CD4-positive, CD25-positive, alpha-beta regulatory T cell (primary cell): Measurements from ENCODE around the gene CHTF18. TPM values are rescaled to one million over a fixed set of nuclear protein-coding genes. Genes with fewer than 3 reads are reported as not detected.

Source experiments
- ATAC-seq, 2 donors: fragments of 150-1000 bp; cut with Tn5 transposase; one replicate each; pipeline ENCODE4 v1.10.0; 2021; ENCODE audit warnings: low read depth in 2 of 2, moderate number of reproducible peaks in 2 of 2, moderate library complexity in 1 of 2
- DNase-seq, 3 donors: peaks; one replicate each; pipeline versions ENCODE4 v3.0.0 to v3.0.0-alpha.2; 2012 to 2022; ENCODE audit warnings: mixed read lengths in 1 of 3
- H3K27ac ChIP-seq: one replicate; pipeline ENCODE4 v1.7.0; 2013; ENCODE audit warnings: mild to moderate bottlenecking, low read length; ENCODE audit not compliant: insufficient read depth, poor library complexity, severe bottlenecking
- H3K27me3 ChIP-seq: one replicate; pipeline ENCODE4 v1.7.0; 2013; ENCODE audit warnings: low read length; ENCODE audit not compliant: control insufficient read depth, insufficient read depth
- H3K36me3 ChIP-seq: one replicate; pipeline ENCODE4 v1.7.0; 2013; ENCODE audit warnings: mild to moderate bottlenecking, low read length, moderate library complexity; ENCODE audit not compliant: control insufficient read depth, insufficient read depth
- H3K4me1 ChIP-seq: 2 replicates; pipeline ENCODE4 v1.7.0; 2013; ENCODE audit warnings: mild to moderate bottlenecking, low read length; ENCODE audit not compliant: insufficient read depth, control insufficient read depth, poor library complexity, severe bottlenecking
- H3K4me3 ChIP-seq: one replicate; pipeline ENCODE4 v1.7.0; 2013; ENCODE audit warnings: low read depth, mild to moderate bottlenecking, low read length, moderate library complexity
- H3K9me3 ChIP-seq, 2 experiments: 1 replicate in 1 of 2; 2 replicates in 1 of 2; pipeline ENCODE4 v1.7.0; 2013; ENCODE audit warnings: low read length in 2 of 2, mild to moderate bottlenecking in 1 of 2, moderate library complexity in 1 of 2; ENCODE audit not compliant: control insufficient read depth in 2 of 2
- H3K27ac Mint-ChIP-seq, 3 donors: one replicate each; pipeline ENCODE4 v1.8.0; 2020 to 2022; ENCODE audit warnings: mild to moderate bottlenecking in 3 of 3, mixed read lengths in 3 of 3, moderate library complexity in 2 of 3
- H3K27me3 Mint-ChIP-seq: one replicate; pipeline ENCODE4 v1.8.0; 2022; ENCODE audit warnings: mild to moderate bottlenecking, mixed read lengths
- H3K36me3 Mint-ChIP-seq: one replicate; pipeline ENCODE4 v1.8.0; 2020; ENCODE audit warnings: mixed read lengths
- H3K4me1 Mint-ChIP-seq, 4 donors: one replicate each; pipeline ENCODE4 v1.8.0; 2020 to 2022; ENCODE audit warnings: mixed read lengths in 4 of 4, mild to moderate bottlenecking in 1 of 4
- H3K4me3 Mint-ChIP-seq, 4 donors: one replicate each; pipeline ENCODE4 v1.8.0; 2020 to 2022; ENCODE audit warnings: mild to moderate bottlenecking in 4 of 4, mixed read lengths in 4 of 4, moderate library complexity in 3 of 4
- H3K9me3 Mint-ChIP-seq, 7 donors: one replicate each; pipeline ENCODE4 v1.8.0; 2020 to 2022; ENCODE audit warnings: mixed read lengths in 7 of 7, mild to moderate bottlenecking in 3 of 7, moderate library complexity in 2 of 7
- polyA plus RNA-seq, 4 donors: library from polyadenylated mRNA; unstranded; fragments of 300-500 nt; fragmentation: Illumina TruSeq; gene quantifications; one replicate each; pipeline ENCODE4 v1.2.3, GENCODE V29; 2021
- total RNA-seq: library from RNA; stranded (reverse); gene quantifications from one replicate; pipeline ENCODE4 v1.2.3, GENCODE V29; 2022

Gene CHTF18
- total and polyA plus RNA-seq, 5 donors from 2014 or later: 1.1 to 28.8 (median 3.1) TPM

DNA sequence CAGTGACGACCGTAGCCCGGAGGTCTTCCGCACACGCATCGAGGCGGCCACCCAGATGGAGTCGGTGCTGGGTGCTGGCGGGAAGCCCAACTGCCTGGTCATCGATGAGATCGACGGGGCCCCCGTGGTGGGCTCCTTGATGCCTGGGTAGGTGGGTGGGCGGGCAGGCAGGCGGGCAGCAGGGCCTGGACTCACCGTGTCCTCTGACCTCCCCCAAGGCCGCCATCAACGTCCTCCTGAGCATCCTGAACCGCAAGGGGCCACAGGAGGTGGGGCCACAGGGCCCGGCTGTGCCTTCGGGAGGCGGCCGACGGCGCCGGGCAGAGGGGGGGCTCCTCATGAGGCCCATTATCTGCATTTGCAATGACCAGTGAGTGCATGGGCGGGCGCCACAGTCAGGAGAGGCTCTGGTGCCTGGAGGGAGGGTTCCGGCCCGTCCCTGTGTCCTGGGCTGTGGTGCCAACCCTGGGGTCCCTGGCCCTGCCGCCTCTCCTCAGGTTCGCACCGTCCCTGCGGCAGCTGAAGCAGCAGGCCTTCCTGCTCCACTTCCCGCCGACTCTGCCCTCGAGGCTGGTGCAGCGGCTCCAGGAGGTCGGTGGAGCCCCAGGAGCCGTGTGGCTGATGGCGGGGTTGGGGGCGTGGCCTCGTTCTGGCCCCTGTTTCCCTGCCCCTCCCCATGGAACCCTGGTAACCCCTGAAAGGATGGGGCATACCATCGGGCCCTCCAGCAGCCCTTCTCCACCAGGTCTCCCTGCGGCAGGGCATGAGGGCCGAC is 4.0 kb downstream of the CHTF18 start:
- no peaks in the 10 kb centered on the region for H3K9me3 Mint-ChIP-seq

DNA sequence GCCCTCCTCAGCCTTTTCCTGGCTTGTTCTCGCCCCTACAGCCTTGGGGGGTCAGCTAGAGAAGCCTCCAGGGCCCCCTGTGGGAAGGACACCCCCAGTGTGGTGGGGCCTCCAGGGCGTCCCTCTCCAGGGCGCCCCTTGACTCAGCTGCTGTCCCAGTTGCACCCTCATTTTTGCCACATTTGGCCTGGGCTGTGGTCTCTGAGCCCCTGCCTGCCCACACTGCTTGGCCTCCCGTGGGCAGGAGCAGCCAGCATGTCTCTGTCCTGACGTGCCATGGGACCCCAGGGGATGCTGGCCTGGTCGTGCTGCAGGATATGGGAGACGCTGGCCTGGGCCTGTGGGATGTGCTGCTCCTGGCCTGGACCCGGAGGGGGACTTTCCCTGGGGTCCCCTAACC is 5.0 kb downstream of the CHTF18 start:
- H3K4me3 Mint-ChIP-seq: no peak overlapping the region

More for the DNA sequence above, 4.0 kb downstream of the CHTF18 start:
- H3K27ac Mint-ChIP-seq: no peak overlapping the region
- H3K36me3 Mint-ChIP-seq: peaks cover 7% of the 10 kb centered on the region
- H3K36me3 ChIP-seq: no peaks in the 10 kb centered on the region
- no peak overlapping the region for H3K4me3 ChIP-seq
- H3K27ac ChIP-seq: no peak overlapping the region
- ATAC-seq: no peak
- H3K27me3 ChIP-seq: no peaks in the 10 kb centered on the region
- H3K27me3 Mint-ChIP-seq: no peaks in the 10 kb centered on the region
- no peaks in the 10 kb centered on the region for H3K9me3 ChIP-seq
- peaks cover 0 to 9% (median 2%) of the 10 kb centered on the region in 4 donors for H3K4me1 Mint-ChIP-seq
- H3K4me3 Mint-ChIP-seq: no peak overlapping the region
- peaks cover 15% of the 10 kb centered on the region for H3K4me1 ChIP-seq
- no peak for DNase-seq

DNA sequence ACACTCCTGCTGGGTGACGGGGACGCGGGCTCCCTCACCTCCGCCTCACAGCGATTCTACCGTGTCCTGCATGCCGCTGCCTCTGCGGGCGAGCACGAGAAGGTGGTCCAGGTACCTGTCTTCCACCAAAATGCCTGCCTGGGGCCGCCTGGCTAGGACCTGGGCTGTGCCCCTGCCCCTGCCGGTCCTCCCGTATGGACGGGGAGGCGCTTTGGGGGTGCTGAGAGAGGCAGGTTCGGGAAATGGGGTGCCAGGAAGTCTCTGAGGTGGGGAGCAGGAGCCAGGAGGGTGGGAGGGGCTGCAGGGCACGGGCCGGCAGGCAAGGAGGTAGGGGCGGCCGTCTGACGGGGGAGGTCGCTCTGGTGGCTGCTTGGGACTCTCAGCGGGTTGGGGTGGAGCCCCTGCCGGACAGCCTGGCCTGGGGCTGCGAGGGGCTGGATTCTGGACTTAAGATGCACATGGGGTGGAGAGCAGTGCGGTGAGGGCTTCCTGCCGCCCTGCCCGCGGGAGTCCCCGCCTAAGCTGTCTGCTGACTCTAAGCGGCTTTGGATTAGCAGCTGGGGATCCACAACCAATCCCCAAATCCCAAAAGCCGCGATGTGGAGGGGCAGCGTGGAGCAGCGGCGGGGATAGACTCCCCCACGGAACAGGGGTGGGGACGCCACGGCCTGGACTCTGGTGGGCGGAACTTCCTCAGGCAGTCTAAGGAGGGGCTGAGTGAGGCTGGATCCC is 5.8 kb downstream of the CHTF18 start:
- H3K4me1 ChIP-seq: peaks cover under 1% of the 10 kb centered on the region
- H3K27ac ChIP-seq: no peak overlapping the region
- no peaks in the 10 kb centered on the region for H3K36me3 ChIP-seq
- no peaks in the 10 kb centered on the region for H3K9me3 ChIP-seq
- peaks cover 5% of the 10 kb centered on the region for H3K27me3 Mint-ChIP-seq
- no peaks in the 10 kb centered on the region for H3K27me3 ChIP-seq
- peaks cover 7% of the 10 kb centered on the region for H3K36me3 Mint-ChIP-seq
- no peak overlapping the region for H3K27ac Mint-ChIP-seq
- peaks cover 0 to 6% (median 2%) of the 10 kb centered on the region in 4 donors for H3K4me1 Mint-ChIP-seq
- no peak for DNase-seq
- H3K9me3 Mint-ChIP-seq: no peaks in the 10 kb centered on the region
- H3K4me3 Mint-ChIP-seq: no peak overlapping the region
- no peak for ATAC-seq
- no peak overlapping the region for H3K4me3 ChIP-seq

More for the DNA sequence above, 5.0 kb downstream of the CHTF18 start:
- H3K4me1 ChIP-seq: peaks cover 9% of the 10 kb centered on the region
- H3K27me3 Mint-ChIP-seq: peaks cover 5% of the 10 kb centered on the region
- ATAC-seq (no peak), DNase-seq (no peak)
- peaks cover 0 to 6% (median 2%) of the 10 kb centered on the region in 4 donors for H3K4me1 Mint-ChIP-seq
- no peaks in the 10 kb centered on the region for H3K36me3 ChIP-seq
- no peak overlapping the region for H3K27ac Mint-ChIP-seq
- H3K9me3 Mint-ChIP-seq: no peaks in the 10 kb centered on the region
- no peak overlapping the region for H3K27ac ChIP-seq
- peaks cover 7% of the 10 kb centered on the region for H3K36me3 Mint-ChIP-seq
- no peaks in the 10 kb centered on the region for H3K27me3 ChIP-seq
- H3K9me3 ChIP-seq: no peaks in the 10 kb centered on the region
- no peak overlapping the region for H3K4me3 ChIP-seq

GRCh38 chr16:794853-795466 is 6.5 kb downstream of the CHTF18 start:
- Mint-ChIP-seq H3K27ac (no peak overlapping the region), H3K27me3 (peaks cover 5% of the 10 kb centered on the region), H3K36me3 (peaks cover 7% of the 10 kb centered on the region), H3K4me1 (peaks cover 0 to 6% (median 2%) of the 10 kb centered on the region in 4 donors), H3K4me3 (no peak overlapping the region), H3K9me3 (no peaks in the 10 kb centered on the region)
- Histone ChIP-seq H3K36me3 (no peaks in the 10 kb centered on the region), H3K4me3 (no peak overlapping the region), H3K27ac (no peak overlapping the region), H3K4me1 (no peaks in the 10 kb centered on the region), H3K27me3 (no peaks in the 10 kb centered on the region), H3K9me3 (no peaks in the 10 kb centered on the region)
- ATAC-seq: no peak
- DNase-seq: no peak

DNA sequence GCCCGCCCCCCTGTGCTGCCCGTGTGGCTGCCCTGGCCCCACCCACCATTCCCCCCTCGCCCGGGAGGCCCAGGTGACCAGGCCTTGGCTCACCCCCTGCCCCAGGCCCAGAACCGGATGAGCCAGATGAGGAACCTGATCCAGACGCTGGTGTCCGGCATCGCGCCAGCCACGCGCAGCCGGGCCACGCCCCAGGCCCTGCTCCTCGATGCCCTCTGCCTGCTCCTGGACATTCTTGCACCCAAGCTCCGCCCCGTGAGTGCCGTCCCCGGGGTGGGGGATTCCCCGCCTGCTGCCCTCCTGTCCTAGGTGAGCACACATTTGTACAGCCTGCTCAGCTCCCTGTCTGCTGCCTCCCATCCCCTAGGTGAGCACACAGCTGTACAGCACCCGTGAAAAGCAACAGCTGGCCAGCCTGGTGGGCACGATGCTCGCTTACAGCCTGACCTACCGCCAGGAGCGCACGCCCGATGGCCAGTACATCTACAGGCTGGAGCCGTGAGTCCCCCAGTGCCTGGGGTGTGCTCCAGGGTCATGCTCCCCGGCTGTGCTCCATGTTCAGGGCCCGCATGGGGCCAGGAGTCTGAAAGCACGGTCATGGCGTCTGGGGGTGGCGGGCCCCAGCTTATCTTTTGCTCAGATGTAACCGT is 7.3 kb downstream of the CHTF18 start:
- Histone ChIP-seq H3K4me3 (no peak overlapping the region), H3K36me3 (no peaks in the 10 kb centered on the region), H3K27ac (no peak overlapping the region), H3K27me3 (no peaks in the 10 kb centered on the region), H3K4me1 (peaks cover 4% of the 10 kb centered on the region), H3K9me3 (no peaks in the 10 kb centered on the region)
- H3K4me1 Mint-ChIP-seq: peaks cover 0 to 6% (median 2%) of the 10 kb centered on the region in 4 donors
- peaks cover 5% of the 10 kb centered on the region for H3K27me3 Mint-ChIP-seq
- no peak overlapping the region for H3K4me3 Mint-ChIP-seq
- no peak overlapping the region for H3K27ac Mint-ChIP-seq
- ATAC-seq (no peak), DNase-seq (no peak)
- H3K9me3 Mint-ChIP-seq: no peaks in the 10 kb centered on the region
- H3K36me3 Mint-ChIP-seq: peaks cover 7% of the 10 kb centered on the region

DNA sequence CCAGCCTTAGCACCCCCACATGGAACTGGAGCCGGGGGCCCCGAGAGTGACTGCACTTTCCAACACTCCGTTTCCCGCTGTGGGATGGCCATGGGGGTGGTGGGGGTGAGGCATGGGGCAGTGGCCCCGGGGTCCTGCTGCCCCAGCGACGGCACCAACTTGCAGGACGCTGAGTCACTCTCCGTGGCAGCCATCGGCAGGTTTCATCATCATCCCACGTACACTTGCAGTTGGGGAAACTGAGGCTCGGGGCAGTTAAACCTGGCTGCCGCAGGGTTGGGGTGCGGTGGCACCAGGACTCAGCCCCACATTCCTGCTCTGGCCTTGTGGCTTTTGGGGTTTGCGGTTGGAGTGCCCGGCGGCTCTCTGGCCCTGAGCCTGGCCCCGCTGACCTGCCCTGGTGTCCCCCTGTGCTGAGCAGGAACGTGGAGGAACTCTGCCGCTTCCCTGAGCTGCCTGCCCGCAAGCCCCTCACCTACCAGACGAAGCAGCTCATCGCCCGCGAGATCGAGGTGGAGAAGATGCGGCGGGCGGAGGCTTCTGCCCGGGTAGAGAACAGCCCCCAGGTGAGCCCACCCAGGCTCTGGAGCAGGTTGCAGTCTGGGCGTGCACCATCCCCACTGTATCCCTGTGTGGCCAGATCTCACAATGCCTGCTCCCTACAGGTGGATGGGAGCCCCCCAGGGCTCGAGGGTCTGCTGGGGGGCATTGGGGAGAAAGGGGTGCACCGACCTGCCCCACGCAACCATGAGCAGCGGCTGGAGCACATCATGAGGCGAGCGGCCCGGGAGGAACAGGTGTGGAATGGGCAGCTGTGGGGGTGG is 8.1 kb downstream of the CHTF18 start:
- H3K4me1 ChIP-seq: peaks cover 4% of the 10 kb centered on the region
- Mint-ChIP-seq H3K27ac (no peak overlapping the region), H3K4me3 (no peak overlapping the region), H3K4me1 (peaks cover 0 to 3% (median under 1%) of the 10 kb centered on the region in 4 donors), H3K9me3 (no peaks in the 10 kb centered on the region), H3K36me3 (peaks cover 3% of the 10 kb centered on the region), H3K27me3 (peaks cover 5% of the 10 kb centered on the region)
- no peak overlapping the region for H3K27ac ChIP-seq
- H3K9me3 ChIP-seq: no peaks in the 10 kb centered on the region
- no peaks in the 10 kb centered on the region for H3K27me3 ChIP-seq
- DNase-seq (no peak), ATAC-seq (no peak)
- no peak overlapping the region for H3K4me3 ChIP-seq
- H3K36me3 ChIP-seq: no peaks in the 10 kb centered on the region

DNA sequence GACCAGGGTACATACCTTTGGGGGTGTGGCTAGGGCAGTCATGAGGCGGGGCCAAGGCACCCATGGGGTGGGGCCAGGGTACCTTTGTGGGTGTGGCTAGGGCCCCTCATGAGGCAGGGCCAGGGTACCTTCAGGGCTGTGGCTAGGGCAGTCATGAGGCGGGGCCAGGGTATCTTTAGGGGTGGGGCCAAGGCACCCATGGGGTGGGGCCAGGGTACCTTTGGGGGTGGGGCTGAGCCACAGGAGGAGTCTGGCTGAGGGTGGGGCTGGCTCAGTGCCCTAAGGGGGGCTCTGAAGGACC is 8.7 kb downstream of the CHTF18 start:
- H3K9me3 Mint-ChIP-seq: no peaks in the 10 kb centered on the region
- H3K9me3 ChIP-seq: no peaks in the 10 kb centered on the region
- no peak for ATAC-seq
- H3K27me3 ChIP-seq: no peaks in the 10 kb centered on the region
- no peak overlapping the region for H3K4me3 Mint-ChIP-seq
- no peaks in the 10 kb centered on the region for H3K4me1 Mint-ChIP-seq
- H3K4me3 ChIP-seq: no peak overlapping the region
- H3K36me3 ChIP-seq: no peaks in the 10 kb centered on the region
- no peak overlapping the region for H3K27ac Mint-ChIP-seq
- peaks cover 4% of the 10 kb centered on the region for H3K4me1 ChIP-seq
- DNase-seq: no peak
- H3K36me3 Mint-ChIP-seq: no peaks in the 10 kb centered on the region
- peaks cover 7% of the 10 kb centered on the region for H3K27me3 Mint-ChIP-seq
- H3K27ac ChIP-seq: no peak overlapping the region
